ENCODE data around the gene HDGFL2. TPM values are rescaled to one million over a fixed set of nuclear protein-coding genes. Genes with fewer than 3 reads are reported as not detected.

The HDGFL2 gene
- total and polyA plus RNA-seq, 2 of the 8 experiments (the other 6 are each of a cell fraction or from before 2014, with no cell fraction given), result 31.1 to 106 TPM

- H3K9me3 ChIP-seq (ENCODE audit: insufficient read depth in 2 of 2, low read depth in 1 of 2, low read length in 1 of 2), result no peaks in the 10 kb centered on the region
- TF ChIP-seq KDM1A (IDR thresholded peaks at IDR 0.05; ENCODE audit: borderline replicate concordance, low read length) (peak; percentile 45; the same call in 1 of the 2 replicates), SP4 (IDR thresholded peaks at IDR 0.05; ENCODE audit: low read length) (no peak)
- H4K5ac ChIP-seq (ENCODE audit: insufficient read length, low read depth, low read length), result no peak overlapping the region
- H3K4me2 ChIP-seq (ENCODE audit: insufficient read depth in 1 of 2, low read depth in 2 of 2, low read length in 2 of 2), result no peak overlapping the region
- CTCF ChIA-PET (ENCODE audit: partially characterized antibody), result interaction anchor here (0.6 to 8.4 kb wide), 6 partner anchors 13 to 108 kb away, joined by 3 to 62 read pairs (median 3); partner anchors contain the start of gene PLIN4
- no peak overlapping the region for H3K4ac ChIP-seq (replicated peaks; ENCODE audit: insufficient read length, low read depth, low read length)
- no peaks in the 10 kb centered on the region for H3K36me3 ChIP-seq (ENCODE audit: control insufficient read depth in 2 of 4, insufficient read depth in 4 of 4, low read length in 3 of 4)
- H3K18ac ChIP-seq (ENCODE audit: extremely low read depth, low read length), result no peak overlapping the region
- H4K91ac ChIP-seq (replicated peaks; ENCODE audit: insufficient read length, low read length), result no peak overlapping the region
- FAIRE-seq, result no peak
- H3K79me1 ChIP-seq (ENCODE audit: low read depth, low read length), result no peaks in the 10 kb centered on the region
- no peak overlapping the region for H2BK20ac ChIP-seq (ENCODE audit: low read length)
- H3K9ac ChIP-seq (replicated peaks in 1 of 4; ENCODE audit: extremely low read depth in 1 of 4, low read depth in 3 of 4, low read length in 3 of 4), result no peak overlapping the region
- H3K4me3 ChIP-seq (ENCODE audit: extremely low read depth in 1 of 4, insufficient read depth in 2 of 4, low read depth in 3 of 4, low read length in 4 of 4), result no peak overlapping the region
- no peak overlapping the region; the same call in 1 of the 2 replicates for H2AK5ac ChIP-seq (ENCODE audit: low read depth, low read length)
- no peak overlapping the region for H3K23ac ChIP-seq (ENCODE audit: insufficient read length)
- H3K23me2 ChIP-seq (ENCODE audit: low read depth, low read length), result no peaks in the 10 kb centered on the region
- 90% methylated on average over 15 of the region's 15 CpGs; no CpG with 5 or more reads in 1 of the 2 experiments for WGBS, 2 experiments (ENCODE audit: extremely low coverage in 1 of 2, insufficient coverage in 1 of 2, insufficient read length in 1 of 2, insufficient replicate concordance in 2 of 2, low coverage in 1 of 2, low lambda C conversion rate in 2 of 2, missing lambda C conversion rate in 1 of 2)
- no peaks in the 10 kb centered on the region for H3K4me1 ChIP-seq (replicated peaks in 1 of 4; ENCODE audit: control insufficient read depth in 3 of 4, insufficient read depth in 4 of 4, low read length in 3 of 4)
- H3K56ac ChIP-seq (replicated peaks; ENCODE audit: insufficient read length, low read depth, low read length), result no peak overlapping the region
- H3K14ac ChIP-seq (ENCODE audit: insufficient read length), result no peak overlapping the region
- peaks cover 0 to 6% (median 4%) of the 10 kb centered on the region in 4 experiments; a peak in 4 of 7 replicates for H3K27me3 ChIP-seq (replicated peaks in 1 of 4; ENCODE audit: control insufficient read depth in 3 of 4, extremely low read depth in 1 of 4, insufficient read depth in 3 of 4, low read length in 3 of 4)
- POLR2A ChIA-PET (ENCODE audit: partially characterized antibody), result interaction anchor here (1.5 kb wide), 1 partner anchor 11 kb away, joined by 6 read pairs; the partner anchor contains the start of gene PLIN4
- no peaks in the 10 kb centered on the region for H3K79me2 ChIP-seq (ENCODE audit: control insufficient read depth in 1 of 2, insufficient read depth in 2 of 2, low read length in 2 of 2)
- no peak overlapping the region for H3K27ac ChIP-seq (ENCODE audit: low read depth, low read length)
- no peaks in the 10 kb centered on the region for H4K20me1 ChIP-seq (replicated peaks in 1 of 2; ENCODE audit: control insufficient read depth in 1 of 2, insufficient read depth in 2 of 2, low read length in 2 of 2)
- no peak overlapping the region for H2AFZ ChIP-seq (ENCODE audit: low read length)
- H2BK120ac ChIP-seq (replicated peaks; ENCODE audit: low read depth, low read length), result no peak overlapping the region
- H4K8ac ChIP-seq (ENCODE audit: extremely low read depth, insufficient read depth, low read length), result no peak overlapping the region
- H2BK12ac ChIP-seq (ENCODE audit: low read depth, low read length), result no peak overlapping the region
- H2BK5ac ChIP-seq (ENCODE audit: low read depth, low read length), result no peak overlapping the region
- DNase-seq (ENCODE audit: low read depth in 1 of 2, low spot score in 2 of 2), result no peak
- H2BK15ac ChIP-seq (ENCODE audit: low read length), result no peak overlapping the region
Measured at GRCh38 chr19:4528843-4529242, 56.7 kb downstream of the HDGFL2 start.
